Keratinocyte (primary cell): ENCODE measurements around the gene OBI1.

Experiments
- CTCF ChIP-seq, 3 experiments: IDR thresholded peaks in 1 of 3; conservative IDR thresholded peaks in 1 of 3; optimal IDR thresholded peaks in 1 of 3; 2 replicates in 2 of 3; 3 replicates in 1 of 3; pipeline versions ENCODE3 to v1.5.1; 2011; ENCODE audit warnings: low read length in 3 of 3, mild to moderate bottlenecking in 3 of 3, moderate library complexity in 2 of 3, control low read depth in 1 of 3, inconsistent platforms in 1 of 3; ENCODE audit not compliant: insufficient read depth in 2 of 3; ENCODE audit errors: extremely low read depth in 1 of 3
- EZH2 ChIP-seq: IDR thresholded peaks from one replicate; pipeline ENCODE4 v1.6.1; 2012; ENCODE audit warnings: inconsistent platforms, mild to moderate bottlenecking, low read length, moderate library complexity

DNA sequence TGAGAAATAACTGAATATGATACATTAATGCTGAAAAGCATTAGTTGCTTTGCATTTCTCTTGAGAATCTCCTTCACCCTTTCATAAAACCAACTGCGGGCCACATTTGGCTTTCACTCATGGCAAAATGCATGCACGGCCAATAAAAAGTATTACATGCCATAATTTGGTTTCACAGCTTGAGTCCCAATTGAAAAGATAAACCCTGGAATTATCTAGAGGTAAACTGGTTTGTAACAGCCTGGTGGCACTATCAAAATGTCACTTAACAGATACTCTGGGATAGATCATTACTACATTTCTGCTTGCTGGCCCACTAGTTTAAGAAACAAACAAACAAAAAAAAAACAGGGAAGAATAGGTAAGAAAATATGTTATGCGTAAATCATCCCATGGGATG is 3.9 kb downstream of the OBI1 start:
- TF ChIP-seq EZH2 (no peak), CTCF (optimal IDR thresholded peaks at IDR 0.05 in 1 of 3, IDR thresholded peaks at IDR 0.05 in 1 of 3, conservative IDR thresholded peaks at IDR 0.05 in 1 of 3; ENCODE audit: extremely low read depth in 1 of 3, insufficient read depth in 2 of 3, low read length in 3 of 3) (no peak)
